Vagina (tissue), 2 donors: ENCODE data around the gene PATL1. TPM values are rescaled to one million over a fixed set of nuclear protein-coding genes. Genes with fewer than 3 reads are reported as not detected.

ENCODE experiments used
- DNase-seq, 2 donors: peaks; one replicate each; pipeline ENCODE4 v3.0.0-alpha.2; 2017; ENCODE audit errors: extremely low spot score in 2 of 2
- H3K27ac ChIP-seq: fragments of 200-600 bp; sonication (generic); one replicate; pipeline ENCODE4 v1.5.1; 2019
- H3K27me3 ChIP-seq: fragments of 200-600 bp; sonication (generic); one replicate; pipeline ENCODE4 v1.5.1; 2019
- H3K36me3 ChIP-seq, 2 donors: fragments of 200-600 bp; sonication (generic); one replicate each; pipeline ENCODE4 v1.5.1; 2017 to 2019
- H3K4me1 ChIP-seq: fragments of 200-600 bp; sonication (generic); one replicate; pipeline ENCODE4 v1.5.1; 2019
- H3K4me3 ChIP-seq, 2 donors: fragments of 200-600 bp; sonication (generic); 1 replicate in 1 of 2; 2 replicates in 1 of 2; pipeline ENCODE4 v1.5.1; 2016 to 2019
- H3K9me3 ChIP-seq: fragments of 200-600 bp; sonication (generic); one replicate; pipeline ENCODE4 v1.5.1; 2019
- POLR2A ChIP-seq, 2 donors: fragments of 450-650 bp; IDR thresholded peaks; one replicate each; pipeline ENCODE4 v1.6.1; 2017; ENCODE audit warnings: antibody characterized with exemption in 2 of 2, mild to moderate bottlenecking in 2 of 2, moderate library complexity in 2 of 2
- POLR2AphosphoS5 ChIP-seq, 2 donors: sonication (generic); formaldehyde crosslinking; IDR thresholded peaks; one replicate each; pipeline ENCODE4 v1.9.0; 2017; ENCODE audit warnings: antibody characterized with exemption in 2 of 2, mild to moderate bottlenecking in 2 of 2, low read depth in 1 of 2; ENCODE audit not compliant: insufficient read depth in 1 of 2
- intact Hi-C: fragments of 100-400 bp; cut with DNase I; formaldehyde crosslinking; loops from one replicate; pipeline ENCODE4 v1.15.1; 2023
- total RNA-seq: library from RNA; depleted of rRNA; stranded (reverse); fragments of >200 nt; gene quantifications from one replicate; pipeline ENCODE4 v1.2.3, GENCODE V29; 2016
- TF ChIP-seq, protein P1 (sequence below), 3 experiments: fragments of 450-650 bp in 2 of 3; fragments of 200-600 bp in 1 of 3; sonication (generic) in 1 of 3; IDR thresholded peaks; one replicate each; pipeline ENCODE4 v1.5.1; 2017 to 2019; ENCODE audit warnings: antibody characterized with exemption in 3 of 3, mild to moderate bottlenecking in 2 of 3, moderate library complexity in 2 of 3

The PATL1 gene
- total RNA-seq, 1 donor from 2014 or later = 14.5 TPM

DNA sequence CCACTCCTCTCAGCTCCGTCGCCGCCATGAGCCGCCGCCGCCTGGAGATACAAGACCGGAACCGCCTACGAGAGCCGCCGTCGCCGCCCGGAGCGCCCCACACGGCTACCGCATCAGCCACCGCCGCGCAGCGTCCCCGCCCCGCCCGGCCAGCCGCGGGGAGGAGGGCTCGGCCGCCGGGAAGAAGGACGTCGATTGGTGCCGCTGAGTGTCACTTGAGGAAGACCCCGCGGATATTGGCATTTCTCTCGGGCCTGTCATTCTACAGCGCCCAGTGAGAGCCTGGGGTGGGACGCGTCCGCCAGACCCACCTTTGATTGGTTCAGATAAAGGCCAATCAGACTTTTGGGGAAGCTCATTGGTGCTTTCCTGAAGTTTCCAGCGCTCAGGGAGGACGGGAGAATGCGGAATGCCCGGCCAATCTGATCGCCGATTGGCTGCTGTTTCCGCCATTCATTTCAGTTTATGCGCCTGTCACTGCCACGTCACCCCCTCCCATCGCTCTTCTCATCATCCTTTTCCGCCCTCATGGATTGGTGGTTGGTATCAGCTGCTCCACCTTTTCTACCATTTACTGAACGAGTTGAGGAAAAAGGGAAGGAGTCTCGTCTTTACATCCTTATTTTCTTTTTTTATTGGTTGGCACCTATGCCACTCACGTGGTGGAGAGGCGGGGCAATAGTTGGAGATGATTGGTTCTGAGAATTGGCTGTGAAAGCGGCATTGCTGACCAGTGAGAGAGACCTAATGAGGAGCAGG is 53.0 kb downstream of the PATL1 start, which contains the start of gene OSBP:
Gene OSBP, minus strand, starts transcription at position 138 of the 759 bp plus-strand sequence. Its CDS starts 110 bp downstream, at position 28.
- Histone ChIP-seq H3K4me1 (peaks cover 50% of the 10 kb centered on the region), H3K4me3 (peak within 1 kb of the TSS; percentile 71 to 90), H3K27ac (peak within 1 kb of the TSS; percentile 92), H3K9me3 (no peaks in the 10 kb centered on the region), H3K27me3 (no peaks in the 10 kb centered on the region), H3K36me3 (no peaks in the 10 kb centered on the region)
- TF ChIP-seq POLR2AphosphoS5 (IDR thresholded peaks at IDR 0.05; ENCODE audit: insufficient read depth in 1 of 2, low read depth in 1 of 2) = peak; percentile 74 to 99
- TF ChIP-seq POLR2A (IDR thresholded peaks at IDR 0.05) = peak in 1 of 2 donors; percentile 90
- TF ChIP-seq, protein P1, sequence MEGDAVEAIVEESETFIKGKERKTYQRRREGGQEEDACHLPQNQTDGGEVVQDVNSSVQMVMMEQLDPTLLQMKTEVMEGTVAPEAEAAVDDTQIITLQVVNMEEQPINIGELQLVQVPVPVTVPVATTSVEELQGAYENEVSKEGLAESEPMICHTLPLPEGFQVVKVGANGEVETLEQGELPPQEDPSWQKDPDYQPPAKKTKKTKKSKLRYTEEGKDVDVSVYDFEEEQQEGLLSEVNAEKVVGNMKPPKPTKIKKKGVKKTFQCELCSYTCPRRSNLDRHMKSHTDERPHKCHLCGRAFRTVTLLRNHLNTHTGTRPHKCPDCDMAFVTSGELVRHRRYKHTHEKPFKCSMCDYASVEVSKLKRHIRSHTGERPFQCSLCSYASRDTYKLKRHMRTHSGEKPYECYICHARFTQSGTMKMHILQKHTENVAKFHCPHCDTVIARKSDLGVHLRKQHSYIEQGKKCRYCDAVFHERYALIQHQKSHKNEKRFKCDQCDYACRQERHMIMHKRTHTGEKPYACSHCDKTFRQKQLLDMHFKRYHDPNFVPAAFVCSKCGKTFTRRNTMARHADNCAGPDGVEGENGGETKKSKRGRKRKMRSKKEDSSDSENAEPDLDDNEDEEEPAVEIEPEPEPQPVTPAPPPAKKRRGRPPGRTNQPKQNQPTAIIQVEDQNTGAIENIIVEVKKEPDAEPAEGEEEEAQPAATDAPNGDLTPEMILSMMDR (IDR thresholded peaks at IDR 0.05) = no peak
- DNase-seq = peak; percentile 100
- intact Hi-C loops = loop anchor here (2.0 to 10.0 kb wide), 2 partner anchors 51 to 53 kb away; partner anchors contain the start of gene PATL1

DNA sequence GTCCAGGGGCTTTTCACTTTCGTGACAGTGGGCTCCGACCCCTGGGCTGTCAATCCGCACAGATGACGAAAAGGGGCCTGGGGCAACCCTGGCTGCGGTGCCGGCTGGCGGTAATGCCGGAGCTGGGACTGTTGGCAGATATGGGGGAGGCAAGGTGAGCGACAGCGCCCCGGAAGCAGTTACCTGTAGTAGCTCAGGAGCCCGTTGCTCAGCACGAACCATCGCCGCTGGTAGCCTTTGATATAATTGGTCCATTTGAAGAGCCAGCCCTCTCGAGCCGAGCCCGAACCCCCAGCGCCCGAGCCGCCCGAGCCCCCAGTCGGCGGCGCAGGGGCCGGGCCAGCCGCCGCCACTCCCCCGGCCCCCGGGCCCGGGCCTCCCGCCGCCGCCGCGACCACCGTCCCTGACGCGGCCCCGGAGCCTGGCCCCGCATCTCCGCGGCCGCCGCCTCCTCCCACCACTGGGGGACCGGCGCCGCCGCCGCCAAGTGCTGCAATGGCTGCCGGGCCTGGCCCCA is 53.7 kb downstream of the PATL1 start:
- Histone ChIP-seq H3K9me3 (no peaks in the 10 kb centered on the region), H3K36me3 (peaks cover 0 to 2% of the 10 kb centered on the region in 2 donors), H3K4me3 (peak overlapping the region; percentile 71 to 90), H3K27me3 (no peaks in the 10 kb centered on the region), H3K4me1 (peaks cover 50% of the 10 kb centered on the region), H3K27ac (peak overlapping the region; percentile 82)
- no peak for DNase-seq
- TF ChIP-seq, protein P1 (IDR thresholded peaks at IDR 0.05) = no peak
- TF ChIP-seq POLR2AphosphoS5 (IDR thresholded peaks at IDR 0.05; ENCODE audit: insufficient read depth in 1 of 2, low read depth in 1 of 2) (no peak), POLR2A (IDR thresholded peaks at IDR 0.05) (no peak)
- intact Hi-C loops = loop anchor here (2.0 to 10.0 kb wide), 2 partner anchors 50 to 54 kb away; partner anchors contain the start of gene PATL1

DNA sequence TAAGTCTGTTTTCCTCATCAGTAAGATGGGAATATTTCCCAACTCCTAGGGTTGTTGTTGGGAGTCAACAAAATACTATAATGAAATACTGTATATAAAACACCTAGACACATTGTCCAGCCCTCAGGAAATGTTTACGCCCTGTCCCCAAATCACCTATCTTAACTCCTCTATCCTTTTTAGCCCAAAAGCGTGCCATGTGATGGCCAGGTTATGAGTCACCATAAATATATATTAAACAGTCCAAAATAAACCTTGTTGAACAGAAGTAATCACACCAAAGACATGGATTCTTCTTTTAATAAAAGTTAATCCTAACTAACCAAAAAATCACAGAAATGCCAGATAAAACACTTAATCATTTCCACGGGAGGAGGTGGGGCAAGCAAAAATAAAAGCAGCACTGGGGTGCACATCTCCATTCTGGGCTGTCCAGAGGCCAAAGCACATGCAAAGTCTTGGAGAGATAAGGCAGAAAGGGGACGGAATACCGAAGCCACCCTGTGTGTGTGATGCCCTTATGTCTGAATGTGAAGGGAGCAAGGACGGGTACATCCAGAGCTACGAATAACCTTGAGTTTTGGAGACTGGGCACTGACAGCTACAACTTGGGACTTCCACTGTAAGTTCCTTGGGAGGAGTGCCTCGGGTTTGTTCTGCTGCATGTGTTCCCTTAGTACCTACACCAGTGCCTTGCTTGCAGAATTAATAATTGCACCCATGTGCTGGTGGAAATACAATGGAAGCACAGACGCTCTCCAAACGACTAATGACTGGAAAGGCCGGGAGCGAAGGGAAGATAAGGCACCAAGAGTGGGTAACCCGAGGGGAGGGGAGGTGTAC is 54.3 kb downstream of the PATL1 start:
- no peaks in the 10 kb centered on the region for H3K27me3 ChIP-seq
- peak in 1 of 2 donors; percentile 91 for DNase-seq
- peak overlapping the region; percentile 71 to 90 for H3K4me3 ChIP-seq
- intact Hi-C loops = loop anchor here (2.0 to 10.0 kb wide), 2 partner anchors 50 to 54 kb away; partner anchors contain the start of gene PATL1
- H3K27ac ChIP-seq = peak overlapping the region; percentile 82
- peaks cover 50% of the 10 kb centered on the region for H3K4me1 ChIP-seq
- H3K9me3 ChIP-seq = no peaks in the 10 kb centered on the region
- peaks cover 0 to 8% of the 10 kb centered on the region in 2 donors for H3K36me3 ChIP-seq
- TF ChIP-seq POLR2AphosphoS5 (IDR thresholded peaks at IDR 0.05; ENCODE audit: insufficient read depth in 1 of 2, low read depth in 1 of 2) (no peak), POLR2A (IDR thresholded peaks at IDR 0.05) (no peak)
- TF ChIP-seq, protein P1 (IDR thresholded peaks at IDR 0.05) = no peak

DNA sequence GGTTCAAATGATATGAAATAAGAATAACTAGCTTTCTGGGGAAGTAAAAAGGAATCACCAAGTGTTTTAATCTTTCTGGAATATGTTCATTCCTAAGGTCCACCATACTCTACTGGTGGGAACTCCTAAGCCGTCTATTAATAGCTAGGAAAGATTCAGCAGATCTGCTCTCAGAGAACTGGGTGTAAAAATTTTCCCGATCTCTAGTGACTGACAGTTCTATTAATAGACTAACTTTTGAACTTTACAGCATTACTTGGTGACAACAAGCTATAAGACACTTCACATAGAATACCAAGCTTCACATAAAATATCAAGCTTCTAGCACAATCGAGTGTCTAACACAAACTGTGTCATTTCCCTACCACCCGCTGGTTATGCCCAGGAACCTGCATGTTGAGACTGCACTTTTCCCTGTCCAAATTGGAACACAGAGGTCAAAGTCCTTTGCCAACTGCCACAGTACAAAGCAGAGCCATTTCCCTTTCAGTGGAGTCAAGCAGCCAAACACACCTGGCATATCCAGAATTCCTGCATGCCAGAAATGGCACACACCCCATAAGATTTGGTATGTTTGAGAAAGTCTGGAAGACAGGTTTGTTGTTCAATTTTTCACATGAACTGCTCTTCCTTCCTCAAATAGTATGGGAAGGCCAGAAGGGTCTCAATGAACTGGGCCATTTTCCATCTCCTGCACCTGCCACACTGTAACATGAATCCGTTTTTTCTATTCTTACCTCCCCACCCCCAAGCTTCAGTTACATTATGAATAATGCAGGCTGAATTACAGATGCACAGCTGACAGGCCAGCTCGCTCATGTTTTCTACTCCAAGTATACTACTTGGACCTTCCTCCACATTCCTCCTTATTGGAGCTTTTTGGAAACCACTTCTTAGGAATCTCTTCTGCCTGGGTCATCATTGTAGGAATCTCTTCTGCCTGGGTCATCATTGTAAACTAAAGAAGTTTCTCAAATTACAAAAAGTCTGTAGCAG is 57.0 kb downstream of the PATL1 start:
- TF ChIP-seq POLR2AphosphoS5 (IDR thresholded peaks at IDR 0.05; ENCODE audit: insufficient read depth in 1 of 2, low read depth in 1 of 2) (no peak), POLR2A (IDR thresholded peaks at IDR 0.05) (no peak)
- TF ChIP-seq, protein P1 (IDR thresholded peaks at IDR 0.05) = no peak
- Histone ChIP-seq H3K36me3 (peaks cover 0 to 35% of the 10 kb centered on the region in 2 donors), H3K4me1 (peaks cover 46% of the 10 kb centered on the region), H3K9me3 (no peaks in the 10 kb centered on the region), H3K4me3 (no peak overlapping the region), H3K27me3 (no peaks in the 10 kb centered on the region), H3K27ac (no peak overlapping the region)
- intact Hi-C loops = loop anchor here (10.0 kb wide), 1 partner anchor 47 kb away; no protein-coding TSS in a partner anchor
- DNase-seq = no peak
